K562 (cell line): ENCODE results near the gene EMX1. TPM values are rescaled to one million over a fixed set of nuclear protein-coding genes. Genes with fewer than 3 reads are reported as not detected.

ENCODE experiments used
- ATAC-seq: fragments of 200-7000 bp; cut with Tn5 transposase; 3 replicates; pipeline ENCODE4 v1.9.1; 2020; ENCODE audit warnings: moderate library complexity
- BruUV-seq: library from RNA; stranded (reverse); fragments of 400-500 nt; replicated peaks from 2 replicates; lab custom pipeline; 2021; lab: Mats Ljungman, UMichigan
- CTCF ChIA-PET: fragments of 300-600 bp; formaldehyde crosslinking; extraction: SDS; loops from one replicate; lab custom pipeline; 2021; ENCODE audit warnings: low intra/inter-chr PET ratio; lab: Yijun Ruan, JAX
- POLR2A ChIA-PET: fragments of 300-600, 350-650 bp; sonication (Branson Sonifier 250); formaldehyde crosslinking; extraction: SDS; loops from one replicate; lab custom pipeline; 2021; ENCODE audit warnings: antibody characterized with exemption, inconsistent platforms; lab: Yijun Ruan, JAX
- DNase-seq, 4 experiments: peaks; one replicate each; pipeline versions ENCODE4 v3.0.0 to v3.0.0-alpha.2; 2011 to 2018; ENCODE audit warnings: low spot score in 3 of 4, mixed read lengths in 3 of 4; ENCODE audit errors: extremely low read depth in 1 of 4
- FAIRE-seq: peaks from 2 replicates; lab custom pipeline; 2011; peaks lifted over from hg19 to GRCh38; lab: Jason Lieb, UNC
- H2AFZ ChIP-seq: 2 replicates; pipeline ENCODE4 v1.6.0; 2011; ENCODE audit warnings: low read depth, low read length, control low read depth, inconsistent platforms
- H3K27ac ChIP-seq: fragments of 200-600 bp; 3 replicates; pipeline ENCODE4 v1.8.0; 2011; ENCODE audit warnings: low read depth, mild to moderate bottlenecking, control low read depth, inconsistent platforms, low read length, moderate library complexity, mixed read lengths; ENCODE audit errors: extremely low read depth
- H3K27me3 ChIP-seq, 2 experiments: fragments of 300-600 bp in 1 of 2; 2 replicates in 1 of 2; 3 replicates in 1 of 2; pipeline versions ENCODE4 v1.6.0 to v1.8.0; 2011; ENCODE audit warnings: inconsistent platforms in 2 of 2, low read length in 2 of 2, mild to moderate bottlenecking in 1 of 2, mixed read lengths in 1 of 2, moderate library complexity in 1 of 2; ENCODE audit not compliant: control insufficient read depth in 2 of 2, insufficient read depth in 2 of 2
- H3K36me3 ChIP-seq: fragments of 300-600 bp; 3 replicates; pipeline ENCODE4 v1.8.0; 2011; ENCODE audit warnings: mild to moderate bottlenecking, low read length, inconsistent platforms; ENCODE audit not compliant: control insufficient read depth, insufficient read depth
- H3K4me1 ChIP-seq, 2 experiments: fragments of 200-600 bp in 1 of 2; replicated peaks in 1 of 2; 2 replicates in 1 of 2; 3 replicates in 1 of 2; pipeline versions ENCODE4 v1.5.1 to v1.8.0; 2011; ENCODE audit warnings: inconsistent platforms in 2 of 2, low read length in 2 of 2, mild to moderate bottlenecking in 1 of 2, mixed read lengths in 1 of 2, moderate library complexity in 1 of 2; ENCODE audit not compliant: control insufficient read depth in 2 of 2, insufficient read depth in 2 of 2
- H3K4me2 ChIP-seq: 2 replicates; pipeline ENCODE4 v1.6.1; 2011; ENCODE audit warnings: low read length, control low read depth, inconsistent platforms, mixed read lengths; ENCODE audit not compliant: insufficient read depth
- H3K4me3 ChIP-seq: fragments of 200-600 bp; sonication (generic), shearing (Covaris generic); 2 replicates; pipeline ENCODE4 v1.5.1; 2016; ENCODE audit warnings: control low read depth, inconsistent platforms
- H3K79me2 ChIP-seq: fragments of 200-600 bp; 3 replicates; pipeline ENCODE4 v1.8.0; 2011; ENCODE audit warnings: low read length, inconsistent platforms; ENCODE audit not compliant: control insufficient read depth, insufficient read depth
- H3K9ac ChIP-seq, 2 experiments: 2 replicates each; pipeline versions ENCODE4 v1.6.0 to v1.6.1; 2011; ENCODE audit warnings: low read depth in 2 of 2, low read length in 2 of 2, control low read depth in 1 of 2, inconsistent platforms in 1 of 2, mild to moderate bottlenecking in 1 of 2, mixed read lengths in 1 of 2; ENCODE audit not compliant: insufficient read depth in 1 of 2
- H3K9me1 ChIP-seq: one replicate; pipeline ENCODE4 v1.6.0; 2011; ENCODE audit warnings: inconsistent platforms, mild to moderate bottlenecking, low read length, moderate library complexity; ENCODE audit not compliant: control insufficient read depth, insufficient read depth
- H3K9me3 ChIP-seq: replicated peaks from 2 replicates; pipeline ENCODE4 v1.5.1; 2011; ENCODE audit warnings: low read depth, low read length, inconsistent platforms; ENCODE audit not compliant: control insufficient read depth, insufficient read depth
- H4K20me1 ChIP-seq: replicated peaks from 2 replicates; pipeline ENCODE4 v1.6.1; 2011; ENCODE audit warnings: low read length, inconsistent platforms, mixed read lengths; ENCODE audit not compliant: control insufficient read depth, insufficient read depth
- CREM ChIP-seq: IDR thresholded peaks from 2 replicates; pipeline ENCODE4 v1.6.1; 2014; ENCODE audit warnings: antibody characterized with exemption, low read depth
- FOXK1 ChIP-seq: sonication (generic); formaldehyde crosslinking; IDR thresholded peaks from 2 replicates; pipeline ENCODE4 v1.8.0; 2022; ENCODE audit warnings: missing genetic modification reagents, mild to moderate bottlenecking, borderline replicate concordance
- HMG20A ChIP-seq: fragments of 450-650 bp; formaldehyde crosslinking; conservative IDR thresholded peaks from 2 replicates; pipeline ENCODE4 v1.4.0; 2020; ENCODE audit warnings: mild to moderate bottlenecking, mixed read lengths
- KAT2B ChIP-seq: IDR thresholded peaks from one replicate; pipeline ENCODE4 v1.6.1; 2012; ENCODE audit warnings: low read depth, mild to moderate bottlenecking, control low read depth, inconsistent platforms, low read length, moderate library complexity
- KAT8 ChIP-seq: fragments of 450-650 bp; IDR thresholded peaks from 2 replicates; pipeline ENCODE4 v1.6.1; 2016; ENCODE audit warnings: low read depth, mild to moderate bottlenecking
- L3MBTL2 ChIP-seq: fragments of 450-650 bp; IDR thresholded peaks from 2 replicates; pipeline ENCODE4 v1.6.1; 2016; ENCODE audit warnings: mild to moderate bottlenecking, moderate library complexity
- PRMT5 ChIP-seq: sonication (generic); formaldehyde crosslinking; IDR thresholded peaks from 2 replicates; pipeline ENCODE4 v1.5.0; 2020; ENCODE audit warnings: missing genetic modification reagents
- ZBTB8A ChIP-seq: fragments of 450-650 bp; IDR thresholded peaks from 2 replicates; pipeline ENCODE4 v1.6.1; 2018; ENCODE audit warnings: mild to moderate bottlenecking, moderate library complexity; ENCODE audit not compliant: partially characterized antibody
- ZNF436 ChIP-seq: fragments of 250-450, 450-650 bp; sonication (Bioruptor Pico); formaldehyde crosslinking; IDR thresholded peaks from 2 replicates; pipeline ENCODE4 v1.7.0; 2020; ENCODE audit warnings: mild to moderate bottlenecking
- WGBS: fragments of 100-300 bp; shearing (Covaris generic); methylation state at CpG from one replicate; pipeline ENCODE4 v1.1.6; 2016; ENCODE audit warnings: low coverage, mixed read lengths; ENCODE audit not compliant: insufficient coverage; ENCODE audit errors: missing lambda C conversion rate; 5-methylcytosine and 5-hydroxymethylcytosine counted together
- in situ Hi-C: fragments of 300-500 bp; cut with MboI; formaldehyde crosslinking; loops from 4 replicates; pipeline ENCODE4 v1.15.0; 2018; ENCODE audit warnings: inconsistent platforms, mixed read lengths
- intact Hi-C: fragments of 100-400 bp; cut with micrococcal nuclease; formaldehyde crosslinking; loops from 2 replicates; pipeline ENCODE4 v1.14.2; 2022
- polyA plus RNA-seq, 8 experiments: library from polyadenylated mRNA; depleted of rRNA in 4 of 8; stranded (reverse) in 5 of 8; unstranded in 3 of 8; fragments of >200 nt; fragmentation: Nextera tagmentation in 2 of 8; fragmentation: Illumina TruSeq in 1 of 8; extraction: Ambion mirVana in 2 of 8; extraction: Trizol in 1 of 8; gene quantifications; 2 replicates each; pipeline versions ENCODE4 v1.2.1 to v1.2.3, GENCODE V29; 2011 to 2014; ENCODE audit warnings: inconsistent platforms in 1 of 8, missing spikeins in 1 of 8
- total RNA-seq, 7 experiments: library from RNA; depleted of rRNA in 6 of 7; stranded (reverse); fragments of >200 nt in 6 of 7; fragmentation: Illumina TruSeq in 2 of 7; extraction: Trizol in 2 of 7; gene quantifications; 2 replicates each; pipeline versions ENCODE4 v1.2.1 to v1.2.3, GENCODE V29; 2011 to 2021; ENCODE audit warnings: low replicate concordance in 1 of 7
- TF ChIP-seq, protein P1 (sequence below): fragments of 450-650 bp; formaldehyde crosslinking; IDR thresholded peaks from 2 replicates; pipeline ENCODE4 v1.4.0; 2020; ENCODE audit warnings: mild to moderate bottlenecking, moderate library complexity
- TF ChIP-seq, protein P2 (sequence below): fragments of 450-650 bp; formaldehyde crosslinking; IDR thresholded peaks from 2 replicates; pipeline ENCODE4 v1.4.0; 2022; ENCODE audit warnings: missing genetic modification characterization
- TF ChIP-seq, protein P3 (sequence below): fragments of 250-450 bp; sonication (Bioruptor Pico); IDR thresholded peaks from 2 replicates; pipeline ENCODE4 v1.9.0; 2021; ENCODE audit warnings: mild to moderate bottlenecking

Gene EMX1
- total and polyA plus RNA-seq, 9 of the 15 experiments (the other 6 are each of a cell fraction or from before 2014, with no cell fraction given), result 0.10 to 0.32 (median 0.21) TPM; not detected in 6

DNA sequence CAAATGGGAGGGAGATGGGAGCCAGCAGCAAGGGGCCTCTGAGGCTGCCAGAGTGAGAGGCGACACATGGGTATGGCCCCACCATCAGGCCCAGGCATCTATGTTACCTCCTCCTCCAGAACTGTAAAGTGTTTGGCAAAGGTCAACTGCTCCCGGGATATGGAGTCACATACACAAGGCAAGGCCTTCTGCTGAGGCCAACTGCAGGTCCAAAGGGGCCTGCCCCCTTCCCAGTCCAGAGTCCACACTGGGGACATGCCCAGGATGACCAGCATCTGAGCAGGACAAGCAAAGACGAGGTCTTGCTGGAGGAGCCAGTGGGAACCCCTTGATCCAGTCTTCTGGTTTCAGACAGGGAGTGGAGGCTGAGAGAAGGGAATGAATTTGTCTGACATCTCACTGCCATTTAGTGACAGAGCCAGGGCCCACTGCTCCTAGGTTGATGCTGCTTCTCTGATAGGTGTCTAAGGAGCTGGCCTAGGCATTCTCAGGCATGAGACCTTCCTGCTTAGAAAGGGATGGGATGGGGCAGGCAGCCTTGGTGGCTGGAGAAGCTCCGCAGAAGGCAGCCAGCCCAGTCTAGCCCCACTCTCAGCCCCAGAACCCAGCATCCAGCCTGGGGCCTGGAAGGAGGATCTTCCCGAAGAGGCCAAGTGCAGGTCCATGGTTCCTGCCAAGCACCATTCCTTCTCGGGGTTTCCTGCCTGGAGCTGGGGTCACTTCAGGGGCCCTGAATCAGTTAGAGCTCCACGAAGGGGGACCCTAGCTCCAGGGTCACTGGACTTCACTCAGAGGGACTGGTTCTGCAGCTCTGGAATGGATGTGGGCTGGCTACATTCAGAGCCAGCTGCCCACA is 26.4 kb downstream of the EMX1 start:
- Histone ChIP-seq H3K9me3 (no peaks in the 10 kb centered on the region), H4K20me1 (peaks cover 5% of the 10 kb centered on the region; the same call in 1 of the 2 replicates), H3K4me2 (no peak overlapping the region), H3K36me3 (no peaks in the 10 kb centered on the region), H3K4me1 (no peaks in the 10 kb centered on the region; a peak in 1 of 5 replicates), H3K9ac (no peak overlapping the region), H3K79me2 (no peaks in the 10 kb centered on the region), H3K27ac (no peak overlapping the region), H3K9me1 (no peaks in the 10 kb centered on the region), H2AFZ (no peak overlapping the region), H3K4me3 (no peak overlapping the region), H3K27me3 (no peaks in the 10 kb centered on the region)
- FAIRE-seq (no peak), ATAC-seq (no peak), DNase-seq (no peak)
- CTCF ChIA-PET, result no interaction called here
- intact Hi-C loops, result no loop called here
- 59% methylated on average over 6 of the region's 7 CpGs for WGBS
- no TSS peak for BruUV-seq
- no peak for TF ChIP-seq ZNF436
- TF ChIP-seq HMG20A (CRISPR knock-in tag), result no peak
- TF ChIP-seq CREM, result no peak
- TF ChIP-seq, protein P1, sequence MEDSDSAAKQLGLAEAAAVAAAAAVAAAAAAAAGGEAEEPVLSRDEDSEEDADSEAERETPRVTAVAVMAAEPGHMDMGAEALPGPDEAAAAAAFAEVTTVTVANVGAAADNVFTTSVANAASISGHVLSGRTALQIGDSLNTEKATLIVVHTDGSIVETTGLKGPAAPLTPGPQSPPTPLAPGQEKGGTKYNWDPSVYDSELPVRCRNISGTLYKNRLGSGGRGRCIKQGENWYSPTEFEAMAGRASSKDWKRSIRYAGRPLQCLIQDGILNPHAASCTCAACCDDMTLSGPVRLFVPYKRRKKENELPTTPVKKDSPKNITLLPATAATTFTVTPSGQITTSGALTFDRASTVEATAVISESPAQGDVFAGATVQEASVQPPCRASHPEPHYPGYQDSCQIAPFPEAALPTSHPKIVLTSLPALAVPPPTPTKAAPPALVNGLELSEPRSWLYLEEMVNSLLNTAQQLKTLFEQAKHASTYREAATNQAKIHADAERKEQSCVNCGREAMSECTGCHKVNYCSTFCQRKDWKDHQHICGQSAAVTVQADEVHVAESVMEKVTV (CRISPR knock-in tag), result no peak
- TF ChIP-seq KAT2B, result no peak
- no peak for TF ChIP-seq PRMT5 (CRISPR knock-in tag)
- TF ChIP-seq, protein P2, sequence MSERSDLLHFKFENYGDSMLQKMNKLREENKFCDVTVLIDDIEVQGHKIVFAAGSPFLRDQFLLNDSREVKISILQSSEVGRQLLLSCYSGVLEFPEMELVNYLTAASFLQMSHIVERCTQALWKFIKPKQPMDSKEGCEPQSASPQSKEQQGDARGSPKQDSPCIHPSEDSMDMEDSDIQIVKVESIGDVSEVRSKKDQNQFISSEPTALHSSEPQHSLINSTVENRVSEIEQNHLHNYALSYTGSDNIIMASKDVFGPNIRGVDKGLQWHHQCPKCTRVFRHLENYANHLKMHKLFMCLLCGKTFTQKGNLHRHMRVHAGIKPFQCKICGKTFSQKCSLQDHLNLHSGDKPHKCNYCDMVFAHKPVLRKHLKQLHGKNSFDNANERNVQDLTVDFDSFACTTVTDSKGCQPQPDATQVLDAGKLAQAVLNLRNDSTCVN (CRISPR knock-in tag), result no peak
- TF ChIP-seq ZBTB8A, result no peak
- TF ChIP-seq, protein P3, sequence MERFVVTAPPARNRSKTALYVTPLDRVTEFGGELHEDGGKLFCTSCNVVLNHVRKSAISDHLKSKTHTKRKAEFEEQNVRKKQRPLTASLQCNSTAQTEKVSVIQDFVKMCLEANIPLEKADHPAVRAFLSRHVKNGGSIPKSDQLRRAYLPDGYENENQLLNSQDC (CRISPR knock-in tag), result no peak
- no peak for TF ChIP-seq FOXK1 (CRISPR knock-in tag)
- TF ChIP-seq KAT8, result no peak
- no peak for TF ChIP-seq L3MBTL2
- in situ Hi-C loops, result no loop called here
- POLR2A ChIA-PET, result interaction anchor here (0.6 to 1.1 kb wide), 2 partner anchors 18 to 1938 kb away, joined by 3 read pairs; no protein-coding TSS in a partner anchor
